K562 (cell line): ENCODE measurements around the gene APIP. TPM values are rescaled to one million over a fixed set of nuclear protein-coding genes. Genes with fewer than 3 reads are reported as not detected.

Source experiments
- ATAC-seq: fragments of 200-7000 bp; cut with Tn5 transposase; 3 replicates; pipeline ENCODE4 v1.9.1; 2020; ENCODE audit warnings: moderate library complexity
- BruUV-seq: library from RNA; stranded (reverse); fragments of 400-500 nt; replicated peaks from 2 replicates; lab custom pipeline; 2021; lab: Mats Ljungman, UMichigan
- CTCF ChIA-PET: fragments of 300-600 bp; formaldehyde crosslinking; extraction: SDS; loops from one replicate; lab custom pipeline; 2021; ENCODE audit warnings: low intra/inter-chr PET ratio; lab: Yijun Ruan, JAX
- POLR2A ChIA-PET: fragments of 300-600, 350-650 bp; sonication (Branson Sonifier 250); formaldehyde crosslinking; extraction: SDS; loops from one replicate; lab custom pipeline; 2021; ENCODE audit warnings: antibody characterized with exemption, inconsistent platforms; lab: Yijun Ruan, JAX
- DNase-seq, 4 experiments: peaks; one replicate each; pipeline versions ENCODE4 v3.0.0 to v3.0.0-alpha.2; 2011 to 2018; ENCODE audit warnings: low spot score in 3 of 4, mixed read lengths in 3 of 4; ENCODE audit errors: extremely low read depth in 1 of 4
- FAIRE-seq: peaks from 2 replicates; lab custom pipeline; 2011; peaks lifted over from hg19 to GRCh38; lab: Jason Lieb, UNC
- H2AFZ ChIP-seq: 2 replicates; pipeline ENCODE4 v1.6.0; 2011; ENCODE audit warnings: low read depth, low read length, control low read depth, inconsistent platforms
- H3K27ac ChIP-seq: fragments of 200-600 bp; 3 replicates; pipeline ENCODE4 v1.8.0; 2011; ENCODE audit warnings: low read depth, mild to moderate bottlenecking, control low read depth, inconsistent platforms, low read length, moderate library complexity, mixed read lengths; ENCODE audit errors: extremely low read depth
- H3K27me3 ChIP-seq, 2 experiments: fragments of 300-600 bp in 1 of 2; 2 replicates in 1 of 2; 3 replicates in 1 of 2; pipeline versions ENCODE4 v1.6.0 to v1.8.0; 2011; ENCODE audit warnings: inconsistent platforms in 2 of 2, low read length in 2 of 2, mild to moderate bottlenecking in 1 of 2, mixed read lengths in 1 of 2, moderate library complexity in 1 of 2; ENCODE audit not compliant: control insufficient read depth in 2 of 2, insufficient read depth in 2 of 2
- H3K36me3 ChIP-seq: fragments of 300-600 bp; 3 replicates; pipeline ENCODE4 v1.8.0; 2011; ENCODE audit warnings: mild to moderate bottlenecking, low read length, inconsistent platforms; ENCODE audit not compliant: control insufficient read depth, insufficient read depth
- H3K4me1 ChIP-seq, 2 experiments: fragments of 200-600 bp in 1 of 2; replicated peaks in 1 of 2; 2 replicates in 1 of 2; 3 replicates in 1 of 2; pipeline versions ENCODE4 v1.5.1 to v1.8.0; 2011; ENCODE audit warnings: inconsistent platforms in 2 of 2, low read length in 2 of 2, mild to moderate bottlenecking in 1 of 2, mixed read lengths in 1 of 2, moderate library complexity in 1 of 2; ENCODE audit not compliant: control insufficient read depth in 2 of 2, insufficient read depth in 2 of 2
- H3K4me2 ChIP-seq: 2 replicates; pipeline ENCODE4 v1.6.1; 2011; ENCODE audit warnings: low read length, control low read depth, inconsistent platforms, mixed read lengths; ENCODE audit not compliant: insufficient read depth
- H3K4me3 ChIP-seq: fragments of 200-600 bp; sonication (generic), shearing (Covaris generic); 2 replicates; pipeline ENCODE4 v1.5.1; 2016; ENCODE audit warnings: control low read depth, inconsistent platforms
- H3K79me2 ChIP-seq: fragments of 200-600 bp; 3 replicates; pipeline ENCODE4 v1.8.0; 2011; ENCODE audit warnings: low read length, inconsistent platforms; ENCODE audit not compliant: control insufficient read depth, insufficient read depth
- H3K9ac ChIP-seq, 2 experiments: 2 replicates each; pipeline versions ENCODE4 v1.6.0 to v1.6.1; 2011; ENCODE audit warnings: low read depth in 2 of 2, low read length in 2 of 2, control low read depth in 1 of 2, inconsistent platforms in 1 of 2, mild to moderate bottlenecking in 1 of 2, mixed read lengths in 1 of 2; ENCODE audit not compliant: insufficient read depth in 1 of 2
- H3K9me1 ChIP-seq: one replicate; pipeline ENCODE4 v1.6.0; 2011; ENCODE audit warnings: inconsistent platforms, mild to moderate bottlenecking, low read length, moderate library complexity; ENCODE audit not compliant: control insufficient read depth, insufficient read depth
- H3K9me3 ChIP-seq: replicated peaks from 2 replicates; pipeline ENCODE4 v1.5.1; 2011; ENCODE audit warnings: low read depth, low read length, inconsistent platforms; ENCODE audit not compliant: control insufficient read depth, insufficient read depth
- H4K20me1 ChIP-seq: replicated peaks from 2 replicates; pipeline ENCODE4 v1.6.1; 2011; ENCODE audit warnings: low read length, inconsistent platforms, mixed read lengths; ENCODE audit not compliant: control insufficient read depth, insufficient read depth
- BACH1 ChIP-seq: fragments of 200-800 bp; sonication (Bioruptor generic); IDR thresholded peaks from 2 replicates; pipeline ENCODE4 v1.6.1; 2016; ENCODE audit warnings: missing genetic modification characterization, missing compliant biosample characterization
- C11orf30 ChIP-seq: fragments of 450-650 bp; IDR thresholded peaks from 2 replicates; pipeline ENCODE4 v1.6.1; 2016; ENCODE audit warnings: low read depth, mild to moderate bottlenecking
- CBX3 ChIP-seq, 2 experiments: IDR thresholded peaks; 1 replicate in 1 of 2; 2 replicates in 1 of 2; pipeline ENCODE4 v1.6.1; 2012; ENCODE audit warnings: inconsistent platforms in 2 of 2, low read length in 2 of 2, borderline replicate concordance in 1 of 2, control low read depth in 1 of 2
- CC2D1A ChIP-seq: fragments of 450-650 bp; IDR thresholded peaks from 2 replicates; pipeline ENCODE4 v1.6.1; 2017; ENCODE audit warnings: mild to moderate bottlenecking
- CREBBP ChIP-seq: IDR thresholded peaks from one replicate; pipeline ENCODE4 v1.6.1; 2012; ENCODE audit warnings: low read depth, mild to moderate bottlenecking, control low read depth, inconsistent platforms, low read length
- LARP7 ChIP-seq: fragments of 450-650 bp; IDR thresholded peaks from 2 replicates; pipeline ENCODE4 v1.6.1; 2016
- MAFF ChIP-seq: IDR thresholded peaks from 2 replicates; pipeline ENCODE4 v1.6.1; 2012; ENCODE audit warnings: low read length, improper control_type of control experiment
- MECOM ChIP-seq: fragments of 250-450 bp; sonication (Bioruptor Pico); IDR thresholded peaks from 2 replicates; pipeline ENCODE4 v1.8.0; 2022; ENCODE audit warnings: inconsistent platforms
- RAD21 ChIP-seq, 2 experiments: fragments of 250-450 bp in 1 of 2; fragments of 450-650 bp in 1 of 2; sonication (Bioruptor Pico) in 1 of 2; formaldehyde crosslinking in 1 of 2; IDR thresholded peaks in 1 of 2; conservative IDR thresholded peaks in 1 of 2; 2 replicates each; pipeline versions ENCODE4 v1.4.0 to v1.8.0; 2020 to 2022; ENCODE audit warnings: mild to moderate bottlenecking in 2 of 2, moderate library complexity in 1 of 2
- SIX5 ChIP-seq, 2 experiments: IDR thresholded peaks; 2 replicates each; pipeline ENCODE4 v1.6.1; 2011; ENCODE audit warnings: low read length in 2 of 2, borderline replicate concordance in 1 of 2, low read depth in 1 of 2, mild to moderate bottlenecking in 1 of 2, moderate library complexity in 1 of 2; ENCODE audit not compliant: insufficient read depth in 1 of 2
- SMAD4 ChIP-seq: fragments of 250-450 bp; sonication (Bioruptor Pico); conservative IDR thresholded peaks from 2 replicates; pipeline ENCODE4 v1.8.0; 2021; ENCODE audit warnings: inconsistent platforms, mild to moderate bottlenecking, moderate library complexity
- TRIM24 ChIP-seq, 2 experiments: fragments of 450-650 bp; IDR thresholded peaks; 2 replicates each; pipeline ENCODE4 v1.6.1; 2016
- TRIM28 ChIP-seq: fragments of 450-650 bp; IDR thresholded peaks from 2 replicates; pipeline ENCODE4 v1.6.1; 2017
- ZBTB17 ChIP-seq: fragments of 450-650 bp; formaldehyde crosslinking; IDR thresholded peaks from 2 replicates; pipeline ENCODE4 v1.4.0; 2020; ENCODE audit warnings: mild to moderate bottlenecking
- ZNF263 ChIP-seq: sonication (generic); formaldehyde crosslinking; IDR thresholded peaks from 2 replicates; pipeline ENCODE4 v1.8.0; 2022; ENCODE audit warnings: mild to moderate bottlenecking, missing genetic modification reagents, borderline replicate concordance
- ZNF644 ChIP-seq: fragments of 200-800 bp; sonication (Bioruptor generic); IDR thresholded peaks from 2 replicates; pipeline ENCODE4 v1.6.1; 2016; ENCODE audit warnings: low read depth, missing genetic modification characterization, missing compliant biosample characterization
- WGBS: fragments of 100-300 bp; shearing (Covaris generic); methylation state at CpG from one replicate; pipeline ENCODE4 v1.1.6; 2016; ENCODE audit warnings: low coverage, mixed read lengths; ENCODE audit not compliant: insufficient coverage; ENCODE audit errors: missing lambda C conversion rate; 5-methylcytosine and 5-hydroxymethylcytosine counted together
- in situ Hi-C: fragments of 300-500 bp; cut with MboI; formaldehyde crosslinking; loops from 4 replicates; pipeline ENCODE4 v1.15.0; 2018; ENCODE audit warnings: inconsistent platforms, mixed read lengths
- intact Hi-C: fragments of 100-400 bp; cut with micrococcal nuclease; formaldehyde crosslinking; loops from 2 replicates; pipeline ENCODE4 v1.14.2; 2022
- polyA plus RNA-seq, 8 experiments: library from polyadenylated mRNA; depleted of rRNA in 4 of 8; stranded (reverse) in 5 of 8; unstranded in 3 of 8; fragments of >200 nt; fragmentation: Nextera tagmentation in 2 of 8; fragmentation: Illumina TruSeq in 1 of 8; extraction: Ambion mirVana in 2 of 8; extraction: Trizol in 1 of 8; gene quantifications; 2 replicates each; pipeline versions ENCODE4 v1.2.1 to v1.2.3, GENCODE V29; 2011 to 2014; ENCODE audit warnings: inconsistent platforms in 1 of 8, missing spikeins in 1 of 8
- total RNA-seq, 7 experiments: library from RNA; depleted of rRNA in 6 of 7; stranded (reverse); fragments of >200 nt in 6 of 7; fragmentation: Illumina TruSeq in 2 of 7; extraction: Trizol in 2 of 7; gene quantifications; 2 replicates each; pipeline versions ENCODE4 v1.2.1 to v1.2.3, GENCODE V29; 2011 to 2021; ENCODE audit warnings: low replicate concordance in 1 of 7
- TF ChIP-seq, protein P1 (sequence below): sonication (generic); formaldehyde crosslinking; IDR thresholded peaks from 2 replicates; pipeline ENCODE4 v1.8.0; 2022; ENCODE audit warnings: mild to moderate bottlenecking, missing genetic modification reagents

Gene APIP
- total and polyA plus RNA-seq, 9 of the 15 experiments (the other 6 are each of a cell fraction or from before 2014, with no cell fraction given) = 63.7 to 110 (median 82.8) TPM

DNA sequence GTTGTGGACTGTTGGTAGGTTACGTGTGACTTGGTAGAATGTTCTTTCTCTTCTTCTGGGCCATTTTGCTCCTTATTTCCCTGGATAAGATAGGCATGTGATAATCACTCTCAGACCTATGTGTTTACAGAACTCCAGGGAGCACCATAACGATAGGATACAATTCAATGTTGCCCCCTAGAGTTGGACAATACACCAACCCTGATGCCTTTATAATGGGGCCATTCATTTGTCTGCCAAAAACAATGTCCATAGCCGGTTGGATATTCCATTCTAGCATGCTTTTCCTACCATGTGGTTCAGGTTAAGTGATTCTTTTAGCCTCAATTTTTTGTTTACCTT is 60.5 kb downstream of the APIP start:
- no peak overlapping the region for H3K9ac ChIP-seq
- FAIRE-seq = peak; percentile 11
- WGBS = 44% methylated on average over 3 of the region's 3 CpGs
- ChIA-PET POLR2A (interaction anchor here (0.7 to 1.2 kb wide), 2 partner anchors 14 to 269 kb away, joined by 3 to 6 read pairs; no protein-coding TSS in a partner anchor), CTCF (interaction anchor here (1.2 kb wide), 1 partner anchor 270 kb away, joined by 5 read pairs; no protein-coding TSS in a partner anchor)
- ATAC-seq = peak; percentile 86
- intact Hi-C loops (no loop called here), in situ Hi-C loops (no loop called here)
- BruUV-seq = no TSS peak
- H3K4me2 ChIP-seq = no peak overlapping the region
- no peaks in the 10 kb centered on the region for H3K79me2 ChIP-seq
- no peak overlapping the region for H3K4me3 ChIP-seq
- H3K27ac ChIP-seq = no peak overlapping the region
- no peaks in the 10 kb centered on the region for H4K20me1 ChIP-seq
- no peaks in the 10 kb centered on the region for H3K27me3 ChIP-seq
- H3K36me3 ChIP-seq = no peaks in the 10 kb centered on the region
- no peaks in the 10 kb centered on the region; a peak in 2 of 5 replicates for H3K4me1 ChIP-seq
- no peaks in the 10 kb centered on the region for H3K9me3 ChIP-seq
- H2AFZ ChIP-seq = 0 out of 2 replicates have a peak overlapping the region, but pooled peaks have one; percentile 29
- no peaks in the 10 kb centered on the region for H3K9me1 ChIP-seq
- peak in 2 of 4 experiments; percentile 33 to 36 for DNase-seq
- no peak for TF ChIP-seq BACH1 (tag)
- TF ChIP-seq LARP7 = no peak
- 0 out of 2 replicates have a peak, but pooled peaks have one; percentile 34 for TF ChIP-seq CC2D1A
- no peak for TF ChIP-seq ZBTB17 (CRISPR knock-in tag)
- TF ChIP-seq CREBBP = no peak
- TF ChIP-seq MECOM = no peak
- TF ChIP-seq ZNF644 (tag) = no peak
- TF ChIP-seq RAD21 (CRISPR knock-in tag; conservative IDR thresholded peaks at IDR 0.05 in 1 of 2, IDR thresholded peaks at IDR 0.05 in 1 of 2) = peak; percentile 35 to 76; a peak in 3 of 4 replicates
- TF ChIP-seq C11orf30 = no peak
- 0 out of 2 replicates have a peak, but pooled peaks have one; percentile 25 for TF ChIP-seq TRIM28
- 0 out of 2 replicates have a peak, but pooled peaks have one; percentile 20 for TF ChIP-seq SMAD4 (CRISPR knock-in tag)
- TF ChIP-seq, protein P1, sequence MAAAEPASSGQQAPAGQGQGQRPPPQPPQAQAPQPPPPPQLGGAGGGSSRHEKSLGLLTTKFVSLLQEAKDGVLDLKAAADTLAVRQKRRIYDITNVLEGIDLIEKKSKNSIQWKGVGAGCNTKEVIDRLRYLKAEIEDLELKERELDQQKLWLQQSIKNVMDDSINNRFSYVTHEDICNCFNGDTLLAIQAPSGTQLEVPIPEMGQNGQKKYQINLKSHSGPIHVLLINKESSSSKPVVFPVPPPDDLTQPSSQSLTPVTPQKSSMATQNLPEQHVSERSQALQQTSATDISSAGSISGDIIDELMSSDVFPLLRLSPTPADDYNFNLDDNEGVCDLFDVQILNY (CRISPR knock-in tag) = no peak
- TF ChIP-seq CBX3 (IDR thresholded peaks at IDR 0.05; ENCODE audit: borderline replicate concordance in 1 of 2, low read length in 2 of 2) = 0 out of 3 replicates have a peak, but pooled peaks of 1 of the 2 experiments have one; percentile 40
- peak in 1 of 2 experiments; percentile 24; a peak in 1 of 4 replicates for TF ChIP-seq TRIM24 (IDR thresholded peaks at IDR 0.05)
- TF ChIP-seq MAFF = no peak
- peak; percentile 44; the same call in 1 of the 2 replicates for TF ChIP-seq ZNF263 (CRISPR knock-in tag)
- no peak for TF ChIP-seq SIX5 (IDR thresholded peaks at IDR 0.05; ENCODE audit: borderline replicate concordance in 1 of 2, insufficient read depth in 1 of 2, low read depth in 1 of 2, low read length in 2 of 2)
